IMR-90 (cell line): Measurements from ENCODE around the gene PDZD2.

Experiments used
- CEBPB ChIP-seq: IDR thresholded peaks from 2 replicates; pipeline ENCODE4 v1.6.1; 2012; ENCODE audit warnings: low read depth, low read length, improper control_type of control experiment
- FOS ChIP-seq: fragments of 150-350 bp; IDR thresholded peaks from 2 replicates; pipeline ENCODE4 v1.6.1; 2016; ENCODE audit warnings: low read depth, low read length
- MAFK ChIP-seq: IDR thresholded peaks from 2 replicates; pipeline ENCODE4 v1.6.1; 2012; ENCODE audit warnings: low read depth, low read length, improper control_type of control experiment
- MAZ ChIP-seq: IDR thresholded peaks from 2 replicates; pipeline ENCODE4 v1.6.1; 2012; ENCODE audit warnings: low read depth, mild to moderate bottlenecking, low read length, improper control_type of control experiment, moderate library complexity, borderline replicate concordance
- MXI1 ChIP-seq: IDR thresholded peaks from 2 replicates; pipeline ENCODE4 v1.6.1; 2012; ENCODE audit warnings: low read depth, mild to moderate bottlenecking, low read length, moderate library complexity, borderline replicate concordance
- POLR2A ChIP-seq: IDR thresholded peaks from 2 replicates; pipeline ENCODE4 v1.6.1; 2012; ENCODE audit warnings: mild to moderate bottlenecking, low read depth, low read length
- RAD21 ChIP-seq: IDR thresholded peaks from 2 replicates; pipeline ENCODE4 v1.6.1; 2012; ENCODE audit warnings: low read length, improper control_type of control experiment
- SMC3 ChIP-seq: fragments of 150-350 bp; IDR thresholded peaks from 2 replicates; pipeline ENCODE4 v1.6.1; 2016; ENCODE audit warnings: low read depth, mild to moderate bottlenecking, antibody characterized with exemption, low read length, moderate library complexity
- TF ChIP-seq, protein P1 (sequence below): conservative IDR thresholded peaks from 2 replicates; pipeline ENCODE4 v1.5.1; 2012; ENCODE audit warnings: mild to moderate bottlenecking, low read depth, low read length, improper control_type of control experiment
- TF ChIP-seq, protein P2 (sequence below): fragments of 150-350 bp; IDR thresholded peaks from 2 replicates; pipeline ENCODE4 v1.6.1; 2016; ENCODE audit warnings: low read depth, mild to moderate bottlenecking, low read length, moderate library complexity, borderline replicate concordance
- TF ChIP-seq, protein P3 (sequence below): fragments of 150-350 bp; IDR thresholded peaks from 2 replicates; pipeline ENCODE4 v1.6.1; 2017; ENCODE audit warnings: mild to moderate bottlenecking, antibody characterized with exemption, low read length, low read depth

DNA sequence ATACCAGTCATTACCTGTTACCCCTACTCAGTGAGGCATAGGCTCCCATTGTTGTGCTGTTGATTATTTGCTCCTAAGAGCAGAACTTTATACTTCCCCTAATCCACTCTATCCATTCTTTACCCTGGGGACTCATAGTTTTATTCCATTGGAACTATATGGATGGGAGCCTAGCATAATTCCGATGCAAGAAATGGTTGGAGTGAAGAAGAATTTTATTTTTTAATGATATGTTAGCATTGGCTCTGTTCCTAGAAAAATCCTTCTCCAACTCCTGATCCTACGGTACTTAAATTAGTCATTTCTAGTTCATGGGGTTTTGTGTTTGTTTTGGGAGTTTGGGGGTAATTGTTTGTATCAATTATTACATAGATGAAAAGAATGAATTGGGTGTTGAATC is 343.7 kb downstream of the PDZD2 start:
- TF ChIP-seq, protein P1, sequence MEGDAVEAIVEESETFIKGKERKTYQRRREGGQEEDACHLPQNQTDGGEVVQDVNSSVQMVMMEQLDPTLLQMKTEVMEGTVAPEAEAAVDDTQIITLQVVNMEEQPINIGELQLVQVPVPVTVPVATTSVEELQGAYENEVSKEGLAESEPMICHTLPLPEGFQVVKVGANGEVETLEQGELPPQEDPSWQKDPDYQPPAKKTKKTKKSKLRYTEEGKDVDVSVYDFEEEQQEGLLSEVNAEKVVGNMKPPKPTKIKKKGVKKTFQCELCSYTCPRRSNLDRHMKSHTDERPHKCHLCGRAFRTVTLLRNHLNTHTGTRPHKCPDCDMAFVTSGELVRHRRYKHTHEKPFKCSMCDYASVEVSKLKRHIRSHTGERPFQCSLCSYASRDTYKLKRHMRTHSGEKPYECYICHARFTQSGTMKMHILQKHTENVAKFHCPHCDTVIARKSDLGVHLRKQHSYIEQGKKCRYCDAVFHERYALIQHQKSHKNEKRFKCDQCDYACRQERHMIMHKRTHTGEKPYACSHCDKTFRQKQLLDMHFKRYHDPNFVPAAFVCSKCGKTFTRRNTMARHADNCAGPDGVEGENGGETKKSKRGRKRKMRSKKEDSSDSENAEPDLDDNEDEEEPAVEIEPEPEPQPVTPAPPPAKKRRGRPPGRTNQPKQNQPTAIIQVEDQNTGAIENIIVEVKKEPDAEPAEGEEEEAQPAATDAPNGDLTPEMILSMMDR, result no peak
- TF ChIP-seq POLR2A (no peak), MXI1 (no peak), RAD21 (no peak), FOS (no peak), MAZ (no peak), MAFK (no peak), CEBPB (no peak), SMC3 (no peak)
- TF ChIP-seq, protein P2, sequence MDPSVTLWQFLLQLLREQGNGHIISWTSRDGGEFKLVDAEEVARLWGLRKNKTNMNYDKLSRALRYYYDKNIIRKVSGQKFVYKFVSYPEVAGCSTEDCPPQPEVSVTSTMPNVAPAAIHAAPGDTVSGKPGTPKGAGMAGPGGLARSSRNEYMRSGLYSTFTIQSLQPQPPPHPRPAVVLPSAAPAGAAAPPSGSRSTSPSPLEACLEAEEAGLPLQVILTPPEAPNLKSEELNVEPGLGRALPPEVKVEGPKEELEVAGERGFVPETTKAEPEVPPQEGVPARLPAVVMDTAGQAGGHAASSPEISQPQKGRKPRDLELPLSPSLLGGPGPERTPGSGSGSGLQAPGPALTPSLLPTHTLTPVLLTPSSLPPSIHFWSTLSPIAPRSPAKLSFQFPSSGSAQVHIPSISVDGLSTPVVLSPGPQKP, result no peak
- TF ChIP-seq, protein P3, sequence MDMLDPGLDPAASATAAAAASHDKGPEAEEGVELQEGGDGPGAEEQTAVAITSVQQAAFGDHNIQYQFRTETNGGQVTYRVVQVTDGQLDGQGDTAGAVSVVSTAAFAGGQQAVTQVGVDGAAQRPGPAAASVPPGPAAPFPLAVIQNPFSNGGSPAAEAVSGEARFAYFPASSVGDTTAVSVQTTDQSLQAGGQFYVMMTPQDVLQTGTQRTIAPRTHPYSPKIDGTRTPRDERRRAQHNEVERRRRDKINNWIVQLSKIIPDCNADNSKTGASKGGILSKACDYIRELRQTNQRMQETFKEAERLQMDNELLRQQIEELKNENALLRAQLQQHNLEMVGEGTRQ, result no peak
